Mucosa of stomach (tissue), 1 donor: ENCODE measurements around the gene MYG1.
"Not testable (repeated sequence)": the region's sequence is repeated elsewhere in the genome, so short reads cannot be mapped to it uniquely, and the experiment has no call there.

Experiments
- H3K27me3 ChIP-seq: one replicate; pipeline ENCODE4 v1.7.0; 2013; ENCODE audit warnings: mild to moderate bottlenecking, low read length; ENCODE audit not compliant: control insufficient read depth, insufficient read depth
- H3K36me3 ChIP-seq: one replicate; pipeline ENCODE4 v1.7.0; 2013; ENCODE audit warnings: low read length; ENCODE audit not compliant: control insufficient read depth, insufficient read depth
- H3K4me1 ChIP-seq: one replicate; pipeline ENCODE4 v1.7.0; 2013; ENCODE audit warnings: mild to moderate bottlenecking, low read length; ENCODE audit not compliant: control insufficient read depth, insufficient read depth
- H3K4me3 ChIP-seq: one replicate; pipeline ENCODE4 v1.7.0; 2013; ENCODE audit warnings: low read length
- H3K9ac ChIP-seq: one replicate; pipeline ENCODE4 v1.7.0; 2013; ENCODE audit warnings: mild to moderate bottlenecking, low read length, moderate library complexity
- H3K9me3 ChIP-seq: one replicate; pipeline ENCODE4 v1.7.0; 2013; ENCODE audit warnings: mild to moderate bottlenecking, low read length, moderate library complexity; ENCODE audit not compliant: control insufficient read depth
- donor health status: Pancreatic carcinoma.

The MYG1 gene

DNA sequence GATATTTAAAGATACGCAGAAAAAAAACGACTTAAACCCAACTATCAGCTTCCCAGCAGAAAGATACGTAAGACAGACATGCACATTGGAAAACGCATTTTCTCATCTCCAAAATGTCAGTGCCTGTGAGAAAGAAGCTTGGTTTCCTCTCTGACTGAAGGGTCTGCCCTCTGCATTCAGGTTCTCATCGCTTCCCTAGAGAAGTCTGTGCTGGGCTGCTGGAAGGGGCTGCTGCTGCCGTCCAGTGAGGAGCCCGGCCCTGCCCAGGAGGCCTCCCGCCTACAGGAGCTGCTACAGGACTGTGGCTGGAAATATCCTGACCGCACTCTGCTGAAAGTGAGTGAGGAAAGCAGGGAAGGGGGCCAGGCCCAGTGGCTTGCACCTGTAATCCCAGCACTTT lies 8.8 kb upstream of the MYG1 start:
- Histone ChIP-seq H3K4me3 (no peak overlapping the region), H3K27me3 (no peaks in the 10 kb centered on the region), H3K36me3 (no peaks in the 10 kb centered on the region), H3K4me1 (no peaks in the 10 kb centered on the region), H3K9ac (no peak overlapping the region), H3K9me3 (no peaks in the 10 kb centered on the region)

DNA sequence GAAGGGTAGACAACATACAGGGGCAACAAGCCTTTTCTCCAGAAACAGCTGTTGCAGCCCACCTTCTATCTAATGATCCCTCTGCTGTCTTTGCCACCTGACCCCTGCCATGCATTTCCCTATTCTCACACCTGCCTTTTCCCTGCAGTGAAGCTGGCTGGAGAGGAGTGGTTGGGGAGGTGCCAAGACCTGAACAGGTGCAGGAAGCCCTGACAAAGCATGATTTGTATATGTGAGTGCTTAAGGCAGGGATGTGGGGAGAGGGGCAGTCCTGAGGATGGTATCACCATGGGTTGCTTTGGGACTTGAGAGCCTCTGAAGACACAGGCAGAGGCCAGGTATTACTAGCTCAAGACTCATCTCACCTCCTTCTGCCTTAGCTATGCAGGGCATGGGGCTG lies 7.1 kb upstream of the MYG1 start:
- H3K9ac ChIP-seq: no peak overlapping the region
- H3K4me3 ChIP-seq: no peak overlapping the region
- H3K4me1 ChIP-seq: peaks cover 6% of the 10 kb centered on the region
- no peaks in the 10 kb centered on the region for H3K9me3 ChIP-seq
- no peaks in the 10 kb centered on the region for H3K36me3 ChIP-seq
- no peaks in the 10 kb centered on the region for H3K27me3 ChIP-seq

GRCh38 chr12:53295070-53295890 lies 4.2 kb upstream of the MYG1 start, which contains the start of gene PFDN5:
Gene PFDN5 (plus strand): TSS chr12:53295542. CDS start chr12:53295568, 26 bp downstream.
- Histone ChIP-seq H3K9me3 (no peaks in the 10 kb centered on the region), H3K9ac (peak within 1 kb of the TSS; percentile 96), H3K27me3 (no peaks in the 10 kb centered on the region), H3K4me1 (peaks cover 10% of the 10 kb centered on the region), H3K36me3 (no peaks in the 10 kb centered on the region), H3K4me3 (peak within 1 kb of the TSS; percentile 90)

GRCh38 chr12:53295891-53296219 lies 3.6 kb upstream of the MYG1 start:
- Histone ChIP-seq H3K9ac (peak overlapping the region; percentile 96), H3K27me3 (no peaks in the 10 kb centered on the region), H3K36me3 (no peaks in the 10 kb centered on the region), H3K9me3 (no peaks in the 10 kb centered on the region), H3K4me1 (peaks cover 14% of the 10 kb centered on the region), H3K4me3 (peak overlapping the region; percentile 90)

GRCh38 chr12:53297106-53297505 lies 2.4 kb upstream of the MYG1 start:
- H3K36me3 ChIP-seq, H3K9ac ChIP-seq, H3K4me3 ChIP-seq, H3K27me3 ChIP-seq, H3K9me3 ChIP-seq: not testable (repeated sequence)
- H3K4me1 ChIP-seq: peaks cover 14% of the 10 kb centered on the region

GRCh38 chr12:53298164-53298563 lies 1.3 kb upstream of the MYG1 start:
- Histone ChIP-seq H3K9ac (no peak overlapping the region), H3K9me3 (no peaks in the 10 kb centered on the region), H3K4me3 (no peak overlapping the region), H3K36me3 (no peaks in the 10 kb centered on the region), H3K27me3 (no peaks in the 10 kb centered on the region), H3K4me1 (peaks cover 14% of the 10 kb centered on the region)

DNA sequence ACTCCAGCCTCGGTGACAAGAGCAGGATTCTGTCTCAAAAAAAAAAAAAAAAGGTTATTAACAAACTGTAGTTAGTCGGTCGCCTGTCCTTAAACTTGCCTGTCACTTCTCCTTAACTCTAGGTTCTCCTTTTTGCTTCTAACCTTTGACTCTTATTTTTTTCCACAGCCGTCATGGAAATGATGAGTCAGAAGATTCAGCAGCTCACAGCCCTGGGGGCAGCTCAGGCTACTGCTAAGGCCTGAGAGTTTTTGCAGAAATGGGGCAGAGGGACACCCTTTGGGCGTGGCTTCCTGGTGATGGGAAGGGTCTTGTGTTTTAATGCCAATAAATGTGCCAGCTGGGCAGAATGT lies 418 bp upstream of the MYG1 start:
- peak overlapping the region; percentile 86 for H3K4me3 ChIP-seq
- no peaks in the 10 kb centered on the region for H3K9me3 ChIP-seq
- no peak overlapping the region for H3K9ac ChIP-seq
- H3K36me3 ChIP-seq: no peaks in the 10 kb centered on the region
- H3K27me3 ChIP-seq: no peaks in the 10 kb centered on the region
- H3K4me1 ChIP-seq: peaks cover 14% of the 10 kb centered on the region

- H3K36me3 ChIP-seq: no peaks in the 10 kb centered on the region
- peak overlapping the region; percentile 63 for H3K9ac ChIP-seq
- no peaks in the 10 kb centered on the region for H3K9me3 ChIP-seq
- no peaks in the 10 kb centered on the region for H3K27me3 ChIP-seq
- H3K4me1 ChIP-seq: peaks cover 14% of the 10 kb centered on the region
- H3K4me3 ChIP-seq: peak overlapping the region; percentile 86
Observed at GRCh38 chr12:53300187-53300586, 692 bp downstream of the MYG1 start.

DNA sequence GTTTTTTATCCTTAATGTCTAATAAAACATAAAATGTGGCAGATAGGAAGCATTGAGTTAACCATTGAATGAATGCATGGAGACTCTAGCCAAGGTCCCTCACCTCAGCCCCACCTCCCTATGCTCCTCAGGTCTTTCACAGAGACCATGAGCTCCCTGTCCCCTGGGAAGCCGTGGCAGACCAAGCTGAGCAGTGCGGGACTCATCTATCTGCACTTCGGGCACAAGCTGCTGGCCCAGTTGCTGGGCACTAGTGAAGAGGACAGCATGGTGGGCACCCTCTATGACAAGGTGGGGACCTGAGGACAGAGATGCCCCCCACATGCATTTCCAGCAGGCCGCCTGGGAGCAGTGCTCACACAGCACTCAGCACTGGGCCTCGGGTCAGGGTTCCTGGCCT lies 3.4 kb downstream of the MYG1 start:
- Histone ChIP-seq H3K4me1 (peaks cover 8% of the 10 kb centered on the region), H3K4me3 (no peak overlapping the region), H3K36me3 (peaks cover 3% of the 10 kb centered on the region), H3K9ac (no peak overlapping the region), H3K9me3 (no peaks in the 10 kb centered on the region), H3K27me3 (no peaks in the 10 kb centered on the region)

DNA sequence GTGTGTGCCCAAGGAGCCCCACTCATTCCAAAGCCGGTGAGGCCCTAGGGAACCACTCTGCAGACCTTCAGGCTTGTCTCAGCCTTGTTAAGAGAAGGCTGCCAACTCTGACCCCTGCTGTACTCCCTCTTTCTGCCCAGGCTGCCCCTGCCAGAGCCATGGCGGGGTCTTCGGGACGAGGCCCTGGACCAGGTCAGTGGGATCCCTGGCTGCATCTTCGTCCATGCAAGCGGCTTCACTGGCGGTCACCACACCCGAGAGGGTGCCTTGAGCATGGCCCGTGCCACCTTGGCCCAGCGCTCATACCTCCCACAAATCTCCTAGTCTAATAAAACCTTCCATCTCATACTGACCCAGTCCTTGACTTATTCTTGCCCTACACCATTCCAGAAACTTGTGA lies 7.3 kb downstream of the MYG1 start:
- no peaks in the 10 kb centered on the region for H3K27me3 ChIP-seq
- no peak overlapping the region for H3K9ac ChIP-seq
- H3K4me1 ChIP-seq: no peaks in the 10 kb centered on the region
- no peak overlapping the region for H3K4me3 ChIP-seq
- H3K9me3 ChIP-seq: no peaks in the 10 kb centered on the region
- peaks cover 12% of the 10 kb centered on the region for H3K36me3 ChIP-seq

GRCh38 chr12:53308276-53308675 lies 8.8 kb downstream of the MYG1 start:
- Histone ChIP-seq H3K27me3 (no peaks in the 10 kb centered on the region), H3K9ac (no peak overlapping the region), H3K4me3 (no peak overlapping the region), H3K36me3 (peaks cover 12% of the 10 kb centered on the region), H3K4me1 (no peaks in the 10 kb centered on the region), H3K9me3 (no peaks in the 10 kb centered on the region)

DNA sequence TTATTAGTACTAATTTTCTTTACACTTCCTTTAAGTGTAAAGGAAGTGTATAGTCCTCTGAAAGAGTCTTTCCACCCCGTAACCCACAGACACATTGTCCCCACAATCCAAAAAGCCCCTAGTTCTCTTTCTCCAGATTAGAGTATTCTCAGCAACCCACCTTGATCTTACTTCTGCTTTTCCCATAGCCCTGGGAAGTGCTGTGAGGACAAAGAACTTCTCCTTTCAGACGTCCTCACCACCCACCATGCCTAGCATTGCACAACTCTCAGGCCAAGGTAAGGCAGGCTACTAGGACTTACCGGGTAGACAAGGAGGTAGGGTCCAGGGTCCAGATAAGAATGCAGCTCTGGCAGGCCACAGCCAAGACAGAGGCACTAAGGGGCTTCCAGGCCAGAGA lies 14.5 kb downstream of the MYG1 start:
- Histone ChIP-seq H3K9me3 (no peaks in the 10 kb centered on the region), H3K4me1 (no peaks in the 10 kb centered on the region), H3K36me3 (peaks cover 5% of the 10 kb centered on the region), H3K4me3 (no peak overlapping the region), H3K9ac (no peak overlapping the region), H3K27me3 (no peaks in the 10 kb centered on the region)
